Activated gamma-delta T cell (primary cell): ENCODE results near the gene SMIM34.
"Not testable (repeated sequence)": the region's sequence is repeated elsewhere in the genome, so short reads cannot be mapped to it uniquely, and the experiment has no call there.

Experiments used
- DNase-seq: peaks from one replicate; lab custom pipeline; 2025; lab: John Stamatoyannopoulos, UW

SMIM34 gene

DNA sequence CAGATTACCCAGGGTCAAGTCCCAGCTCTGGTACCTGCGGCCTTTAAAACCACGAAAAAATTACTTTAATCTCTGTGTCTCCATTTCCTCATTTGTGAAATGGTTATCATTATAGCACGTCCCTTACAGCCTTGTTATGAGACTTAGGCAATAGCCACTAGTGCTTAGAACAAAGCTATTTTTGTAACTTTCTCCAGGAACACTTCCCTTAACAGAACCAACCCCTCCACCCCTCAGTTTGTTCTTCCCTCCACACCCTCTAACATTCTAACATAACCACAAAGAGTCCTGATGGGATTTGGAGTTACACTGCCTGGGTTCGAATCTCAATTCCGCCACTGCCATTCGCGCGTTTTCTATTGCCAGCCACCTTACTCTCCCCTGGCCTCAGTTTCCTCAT is 49.3 kb downstream of the SMIM34 start:
- not testable (repeated sequence) for DNase-seq

DNA sequence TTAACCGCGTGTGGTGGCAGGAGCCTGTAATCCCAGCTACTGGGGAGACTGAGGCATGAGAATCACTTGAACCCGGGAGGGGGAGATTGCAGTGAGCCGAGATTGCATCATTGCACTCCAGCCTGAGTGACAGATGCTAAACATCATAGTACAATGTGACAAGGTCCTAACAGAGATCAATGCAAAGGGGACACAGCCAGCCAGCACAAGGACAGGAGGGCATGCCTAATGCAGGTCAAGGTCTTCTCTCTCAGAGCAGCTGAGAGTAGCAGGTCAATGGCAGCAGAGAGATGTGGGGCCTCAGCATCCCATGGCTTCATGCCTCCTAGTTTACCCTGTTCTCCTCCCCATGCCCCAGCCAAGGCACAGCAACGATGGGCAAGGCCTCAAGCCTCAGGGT is 51.4 kb downstream of the SMIM34 start:
- no peak for DNase-seq

DNA sequence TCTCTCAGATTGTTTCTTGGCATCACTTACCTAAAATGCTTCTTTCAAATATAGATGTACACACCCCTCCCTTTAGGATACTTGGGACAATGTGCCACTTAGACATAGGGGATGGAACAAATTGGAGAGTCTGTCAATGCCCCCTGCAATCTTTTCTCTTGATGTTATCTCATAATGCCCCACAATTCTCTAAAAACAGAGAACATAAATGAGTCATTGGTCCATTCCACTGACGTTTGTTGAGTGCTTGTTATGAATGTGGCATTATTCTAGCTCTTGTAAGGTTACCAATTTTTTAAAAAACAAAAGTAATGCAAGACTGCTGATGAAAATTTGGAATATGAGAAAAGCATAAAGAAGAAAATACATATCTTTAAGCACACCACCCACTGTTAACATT is 54.0 kb downstream of the SMIM34 start:
- DNase-seq: no peak
